GM13977 (cell line): Measurements from ENCODE around the gene TUBAL3.
"Not testable (repeated sequence)": the region's sequence is repeated elsewhere in the genome, so short reads cannot be mapped to it uniquely, and the experiment has no call there.

Source experiments
- DNase-seq: peaks from one replicate; pipeline ENCODE4 v3.0.0; 2012; ENCODE audit warnings: low spot score
- CTCF ChIP-seq: IDR thresholded peaks from 2 replicates; pipeline ENCODE4 v1.5.1; 2012; ENCODE audit warnings: mild to moderate bottlenecking, control low read depth; ENCODE audit not compliant: insufficient read depth; ENCODE audit errors: extremely low read depth, missing control alignments
- in situ Hi-C: fragments of 300-500 bp; cut with MboI; formaldehyde crosslinking; loops from one replicate; pipeline ENCODE4 v1.12.0; 2022; ENCODE audit warnings: low sequenced_read_pairs, low pct_unique_long_range_greater_than_20kb, mixed read lengths, inconsistent platforms; ENCODE audit not compliant: unreplicated experiment

Gene TUBAL3

GRCh38 chr10:5413012-5413938 is 8.6 kb upstream of the TUBAL3 start:
- no peak for TF ChIP-seq CTCF
- in situ Hi-C loops = no loop called here
- DNase-seq = peak; percentile 36

- peak; percentile 93 for DNase-seq
- TF ChIP-seq CTCF = no peak
- in situ Hi-C loops = no loop called here
Measured at GRCh38 chr10:5412277-5412941, 7.8 kb upstream of the TUBAL3 start, which contains the start of gene NET1. Gene NET1, plus strand, starts transcription at chr10:5412557. Its CDS starts 136 bp downstream, at chr10:5412693.

- no peak for DNase-seq
- TF ChIP-seq CTCF = no peak
- in situ Hi-C loops = no loop called here
Measured at GRCh38 chr10:5411941-5412276, 7.3 kb upstream of the TUBAL3 start.

- in situ Hi-C loops, DNase-seq: not testable (repeated sequence)
Measured at GRCh38 chr10:5410787-5411186, 6.2 kb upstream of the TUBAL3 start.

GRCh38 chr10:5406918-5407317 is 2.3 kb upstream of the TUBAL3 start:
- no peak for DNase-seq
- in situ Hi-C loops = no loop called here

GRCh38 chr10:5402798-5403197 is 1.8 kb downstream of the TUBAL3 start:
- in situ Hi-C loops = no loop called here
- no peak for TF ChIP-seq CTCF
- no peak for DNase-seq

More at GRCh38 chr10:5406918-5407317, 2.3 kb upstream of the TUBAL3 start:
- TF ChIP-seq CTCF = no peak
